Measurements from ENCODE around the gene ACVR2B.
"Not testable (repeated sequence)": the region's sequence is repeated elsewhere in the genome, so short reads cannot be mapped to it uniquely, and the experiment has no call there.

ACVR2B gene

DNA sequence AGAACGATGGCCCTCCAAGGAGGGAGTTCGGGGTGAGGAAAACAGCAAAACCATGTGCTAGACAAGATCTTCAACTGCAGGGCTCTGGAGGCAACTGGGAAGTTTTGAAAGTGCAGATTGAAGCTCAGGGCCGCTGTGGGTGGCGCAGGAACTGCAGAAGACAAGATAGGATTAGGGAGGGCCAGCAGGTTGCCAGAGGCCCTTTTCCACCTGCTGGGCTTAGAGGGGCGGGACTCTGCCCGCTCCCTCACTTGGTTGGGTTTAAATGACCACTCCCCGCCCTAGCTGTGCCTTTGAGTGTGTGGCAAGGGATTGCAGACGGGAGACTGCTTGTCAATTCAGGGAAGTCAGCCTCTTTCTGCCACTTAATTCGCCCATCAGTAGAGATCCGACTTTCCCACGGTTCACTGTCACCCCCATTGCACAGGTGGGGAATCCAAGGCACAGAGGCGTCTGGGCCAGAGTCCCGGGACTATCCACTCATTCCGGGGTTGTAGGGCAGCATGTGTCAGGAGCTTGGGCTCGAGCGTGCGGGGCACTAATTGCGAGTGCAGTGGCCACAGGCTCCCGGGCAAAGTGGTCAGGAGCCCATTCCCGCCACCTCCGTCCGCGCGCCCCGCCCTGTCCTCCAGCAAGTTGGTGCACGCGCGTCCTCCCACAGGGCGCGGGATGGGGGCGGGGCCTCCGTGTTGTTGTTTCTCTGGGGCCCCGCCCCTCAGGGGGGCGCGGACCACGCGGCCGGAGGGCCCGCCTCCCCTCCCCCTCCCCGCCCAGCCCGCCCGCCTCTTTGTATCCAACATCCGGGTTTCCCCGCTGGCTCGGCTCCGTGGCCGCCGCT is at the start of gene ACVR2B:
TSS of gene ACVR2B (plus strand) at position 816 of the 838 bp plus-strand sequence. CDS start 433 bp downstream, outside the sequence.
- peak; percentile 53 to 57 (median 56) for DNase-seq (ENCODE audit: low read depth in 3 of 3)

DNA sequence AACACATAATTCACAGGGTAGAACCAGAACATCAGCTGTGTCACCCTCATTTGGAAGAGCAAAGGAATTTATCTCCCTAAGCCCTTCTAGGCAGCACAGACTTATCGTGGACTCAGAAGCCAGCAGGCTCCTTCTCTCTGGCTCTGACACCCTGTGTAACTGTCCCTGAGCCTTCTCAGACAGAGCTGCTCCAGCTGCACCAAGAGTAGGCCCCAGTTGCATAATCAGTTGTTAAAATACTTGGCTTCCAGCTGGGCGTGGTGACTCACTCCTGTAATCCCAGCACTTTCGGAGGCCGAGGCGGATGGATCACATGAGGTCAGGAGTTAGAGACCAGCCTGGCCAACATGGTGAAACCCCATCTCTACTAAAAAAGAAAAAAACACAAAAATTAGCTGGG is 49.4 kb upstream of the ACVR2B start:
- no peak for DNase-seq (ENCODE audit: low read depth in 3 of 3)

DNA sequence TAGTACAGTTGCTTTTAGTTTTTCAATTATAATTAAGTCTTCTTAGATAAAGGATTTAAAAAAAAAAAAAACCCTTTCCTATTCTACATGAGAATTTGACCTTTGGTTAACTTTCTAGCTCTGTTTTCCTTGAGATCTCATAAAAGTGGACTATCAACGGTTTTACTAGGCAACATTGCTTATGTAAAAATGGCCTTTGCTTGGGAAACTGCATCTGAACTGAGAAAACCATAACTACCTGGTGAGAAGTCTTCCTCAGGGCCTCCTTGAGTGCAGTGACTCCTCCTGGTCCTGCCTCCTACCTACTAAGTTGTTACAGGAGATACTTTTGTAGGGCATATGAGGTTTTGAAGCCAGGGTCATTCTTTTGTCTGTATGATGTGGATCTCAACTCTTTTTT is 42.1 kb upstream of the ACVR2B start:
- no peak for DNase-seq (ENCODE audit: low read depth in 3 of 3)

DNA sequence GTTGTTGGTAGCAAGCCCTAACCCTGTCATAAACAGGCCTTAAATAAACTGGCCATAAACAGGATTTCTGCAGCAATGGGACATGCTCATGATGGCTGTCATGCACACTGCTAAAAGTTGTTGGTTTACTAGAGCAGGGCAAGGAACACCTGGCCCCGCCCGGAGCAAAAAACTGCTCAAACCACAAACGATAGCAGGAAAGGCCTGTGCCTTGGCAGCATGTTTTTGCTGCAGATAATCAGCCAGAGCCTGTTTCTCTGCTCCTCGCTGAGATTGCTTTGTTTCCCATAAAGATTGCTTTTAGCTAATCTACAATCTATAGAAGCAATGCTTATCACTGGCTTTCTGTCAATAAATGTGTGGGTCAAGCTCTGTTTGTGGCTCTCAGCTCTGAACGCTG is 32.9 kb upstream of the ACVR2B start:
- not testable (repeated sequence) for DNase-seq (ENCODE audit: low read depth in 3 of 3)

DNA sequence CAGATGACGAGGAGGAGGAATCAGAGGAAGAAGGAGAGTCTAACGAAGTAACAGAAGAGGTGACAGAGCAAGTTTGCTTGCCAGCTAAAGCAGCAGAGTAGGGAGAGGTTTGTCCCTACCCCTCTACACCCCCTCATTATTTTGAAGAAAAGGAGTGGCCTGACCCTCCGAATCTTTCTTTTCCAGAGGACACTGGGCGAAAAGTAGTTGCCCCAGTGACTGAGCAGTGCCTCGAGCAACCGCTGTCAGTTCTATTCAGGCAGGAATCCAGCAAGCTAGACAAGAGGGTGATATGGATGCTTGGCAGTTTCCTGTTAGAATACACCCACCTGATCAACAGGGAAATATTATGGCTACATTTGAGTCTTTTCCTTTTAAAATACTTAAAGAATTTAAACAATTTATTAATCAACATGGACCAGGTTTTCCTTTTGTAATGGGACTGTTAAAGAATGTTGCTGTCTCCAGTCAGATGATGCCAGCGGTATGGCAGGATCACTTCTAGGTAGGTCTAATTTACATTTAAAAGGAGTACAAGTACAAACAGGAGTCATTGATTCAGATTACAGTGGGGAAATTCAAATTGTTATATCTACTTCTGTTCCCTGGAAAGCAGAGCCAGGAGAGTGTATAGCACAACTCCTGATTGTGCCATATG is 31.9 kb upstream of the ACVR2B start:
- no peak for DNase-seq (ENCODE audit: low read depth in 3 of 3)

DNA sequence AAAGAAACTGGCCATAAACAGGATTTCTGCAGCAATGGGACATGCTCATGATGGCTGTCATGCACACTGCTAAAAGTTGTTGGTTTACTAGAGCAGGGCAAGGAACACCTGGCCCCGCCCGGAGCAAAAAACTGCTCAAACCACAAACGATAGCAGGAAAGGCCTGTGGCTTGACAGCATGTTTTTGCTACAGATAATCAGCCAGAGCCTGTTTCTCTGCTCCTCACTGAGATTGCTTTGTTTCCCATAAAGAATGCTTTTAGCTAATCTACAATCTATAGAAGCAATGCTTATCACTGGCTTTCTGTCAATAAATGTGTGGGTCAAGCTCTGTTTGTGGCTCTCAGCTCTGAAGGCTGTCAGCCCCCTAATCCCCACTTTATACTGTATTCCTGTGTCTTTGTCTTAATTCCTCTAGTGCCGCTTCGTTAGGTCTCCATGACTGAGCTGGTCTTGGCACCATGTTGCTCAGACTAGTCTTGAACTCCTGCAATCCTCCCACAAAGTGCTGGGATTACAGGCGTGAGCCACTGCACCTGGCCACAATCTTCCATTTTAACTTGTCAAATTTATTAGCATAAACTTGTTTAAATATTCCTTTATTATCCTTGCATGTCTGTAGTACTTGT is 26.8 kb upstream of the ACVR2B start:
- DNase-seq (ENCODE audit: low read depth in 3 of 3), result not testable (repeated sequence)

DNA sequence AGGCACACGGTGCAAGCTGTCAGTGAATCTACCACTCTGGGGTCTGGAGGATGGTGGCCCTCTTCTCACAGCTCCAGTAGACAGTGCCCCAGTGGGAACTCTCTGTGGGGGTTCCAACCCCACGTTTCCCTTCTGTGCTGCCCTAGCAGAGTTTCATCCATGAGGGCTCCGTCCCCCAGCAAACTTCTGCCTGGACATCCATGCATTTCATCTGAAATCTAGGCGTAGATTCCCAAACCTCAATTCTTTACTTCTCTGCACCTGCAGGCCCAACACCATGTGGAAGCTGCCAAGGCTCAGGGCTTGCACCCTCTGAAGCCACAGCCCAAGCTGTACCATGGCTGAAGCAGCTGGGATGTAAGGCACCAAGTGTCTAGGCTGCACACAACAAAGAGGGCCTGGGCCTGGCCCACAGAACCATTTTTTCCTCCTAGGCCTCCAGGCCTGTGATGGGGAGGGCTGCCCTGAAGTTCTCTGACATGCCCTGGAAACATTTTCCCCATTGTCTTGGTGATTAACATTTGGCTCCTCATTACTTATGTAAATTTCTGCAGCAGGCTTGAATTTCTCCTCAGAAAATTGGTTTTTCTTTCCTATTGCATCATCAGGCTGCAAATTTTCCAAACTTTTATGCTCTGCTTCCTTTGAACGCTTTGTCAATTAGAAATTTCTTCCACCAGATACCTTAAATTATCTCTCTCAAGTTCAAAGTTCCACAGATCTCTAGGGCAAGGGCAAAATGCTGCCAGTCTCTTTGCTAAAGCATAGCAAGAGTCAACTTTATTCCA is 20.6 kb upstream of the ACVR2B start:
- DNase-seq (ENCODE audit: low read depth in 3 of 3), result not testable (repeated sequence)

DNA sequence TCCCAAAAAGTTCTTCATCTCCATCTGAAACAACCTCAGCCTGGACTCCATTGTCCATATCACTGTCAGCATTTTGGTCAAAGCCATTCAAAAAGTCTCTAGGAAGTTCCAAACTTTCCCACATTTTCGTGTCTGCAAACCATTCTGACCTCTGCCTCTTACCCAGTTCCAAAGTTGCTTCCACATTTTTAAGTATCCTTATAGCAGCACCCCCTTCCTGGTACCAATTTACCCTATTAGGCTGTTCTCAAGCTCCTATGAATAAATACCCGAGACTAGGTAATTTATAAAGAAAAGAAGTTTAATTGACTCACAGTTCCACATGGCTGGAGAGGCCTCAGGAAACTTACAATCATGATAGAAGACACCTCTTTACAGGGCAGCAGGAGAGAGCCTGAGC is 20.0 kb upstream of the ACVR2B start:
- DNase-seq (ENCODE audit: low read depth in 3 of 3), result not testable (repeated sequence)

DNA sequence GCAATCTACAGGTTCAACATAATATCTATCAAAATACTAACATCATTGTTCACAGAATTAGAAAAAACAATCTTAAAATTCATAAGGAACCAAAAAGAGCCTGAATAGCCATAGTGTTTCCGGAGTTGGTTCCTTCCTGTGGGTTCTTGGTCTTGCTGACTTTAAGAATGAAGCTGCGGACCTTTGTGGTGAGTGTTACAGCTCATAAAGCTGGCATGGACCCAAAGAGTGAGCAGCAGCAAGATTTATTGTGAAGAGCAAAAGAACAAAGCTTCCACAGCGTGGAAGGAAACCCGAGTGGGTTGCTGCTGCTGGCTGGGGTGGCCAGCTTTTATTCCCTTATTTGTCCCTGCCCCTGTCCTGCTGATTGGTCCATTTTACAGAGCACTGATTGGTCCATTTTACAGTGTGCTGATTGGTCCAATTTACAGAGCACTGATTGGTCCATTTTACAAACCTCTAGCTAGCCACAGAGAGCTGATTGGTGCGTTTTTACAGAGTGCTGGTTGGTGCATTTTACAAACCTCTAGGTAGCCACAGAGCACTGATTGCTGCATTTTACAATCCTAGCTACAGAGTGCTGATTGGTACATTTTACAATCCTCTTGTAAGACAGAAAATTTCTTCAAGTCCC is 15.1 kb upstream of the ACVR2B start:
- DNase-seq (ENCODE audit: low read depth in 3 of 3), result not testable (repeated sequence)

DNA sequence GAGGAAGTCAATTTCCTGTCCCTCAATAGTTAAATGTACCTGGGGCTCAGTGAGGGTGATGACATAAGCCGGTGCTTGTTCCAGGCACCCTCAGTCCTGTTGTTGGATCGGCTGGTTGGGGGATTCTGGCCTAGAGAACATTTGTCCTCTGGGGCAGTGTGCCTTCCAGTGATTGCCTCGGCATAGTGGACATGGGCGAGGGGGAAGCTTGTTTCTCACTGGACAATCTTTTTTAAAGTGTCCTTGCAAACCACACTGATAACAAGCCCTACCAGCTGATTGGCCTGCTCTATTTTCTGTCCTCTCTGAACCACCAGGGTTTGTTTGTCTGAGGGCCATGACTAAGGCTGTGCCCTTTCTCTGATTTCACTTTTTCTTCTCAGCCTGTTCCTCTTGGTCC is 10.5 kb upstream of the ACVR2B start:
- not testable (repeated sequence) for DNase-seq (ENCODE audit: low read depth in 3 of 3)

DNA sequence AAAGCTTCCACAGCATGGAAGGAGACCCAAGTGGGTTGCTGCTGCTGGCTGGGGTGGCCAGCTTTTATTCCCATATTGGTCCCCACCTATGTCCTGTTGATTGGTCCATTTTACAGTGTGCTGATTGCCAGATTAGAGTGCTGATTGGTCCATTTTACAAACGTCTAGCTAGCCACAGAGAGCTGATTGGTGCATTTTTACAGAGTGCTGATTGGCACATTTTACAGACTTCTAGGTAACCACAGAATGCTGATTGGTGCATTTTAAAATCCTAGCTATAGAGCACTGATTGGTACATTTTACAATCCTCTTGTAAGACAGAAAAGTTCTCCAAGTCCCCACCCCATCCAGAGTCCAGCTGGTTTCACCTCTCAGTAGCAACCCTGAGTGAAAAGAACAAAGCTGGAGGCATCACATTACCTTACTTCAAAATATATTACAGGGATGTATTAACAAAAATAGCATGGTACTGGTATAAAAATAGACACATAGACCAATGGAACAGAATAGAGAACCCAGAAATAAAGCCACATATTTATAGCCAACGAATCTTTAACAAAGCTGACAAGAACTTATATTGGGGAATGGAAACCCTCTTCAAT is 7.5 kb upstream of the ACVR2B start:
- no peak for DNase-seq (ENCODE audit: low read depth in 3 of 3)

DNA sequence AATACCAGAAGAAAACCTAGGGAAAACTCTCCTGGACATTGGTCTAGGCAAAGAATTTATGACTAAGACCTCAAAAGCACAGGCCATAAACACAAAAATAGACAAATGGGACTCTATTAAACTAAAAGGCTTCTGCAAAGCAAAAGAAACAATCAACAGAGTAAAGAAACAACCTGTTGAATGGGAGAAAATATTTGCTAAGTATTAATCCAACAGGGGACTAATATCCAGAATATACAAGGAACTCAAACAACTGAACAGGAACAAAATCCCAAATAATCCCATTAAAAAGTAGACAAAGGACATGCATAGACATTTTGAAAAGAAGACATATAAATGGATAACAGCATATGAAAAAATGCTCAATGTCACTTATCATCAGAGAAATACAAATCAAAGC is 6.9 kb upstream of the ACVR2B start:
- no peak for DNase-seq (ENCODE audit: low read depth in 3 of 3)

DNA sequence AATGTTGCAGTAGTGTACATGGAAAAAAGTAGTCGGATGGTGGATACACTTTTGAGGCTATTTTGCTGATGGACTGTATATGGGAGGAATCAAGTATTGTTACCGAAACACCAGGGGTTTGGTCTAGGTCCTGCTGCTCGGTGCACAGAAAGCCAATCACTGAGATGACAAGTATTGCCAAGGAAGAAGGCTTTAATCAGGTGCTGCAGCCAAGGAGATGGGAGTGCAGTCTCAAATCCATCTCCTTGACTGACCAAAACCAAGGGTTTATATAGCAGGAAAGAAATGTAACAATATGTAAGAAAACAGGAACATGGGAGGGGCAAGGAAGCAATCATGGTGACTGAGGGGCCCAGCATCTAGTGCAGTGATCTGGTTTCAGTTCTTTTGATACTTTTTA is 2.8 kb upstream of the ACVR2B start:
- no peak for DNase-seq (ENCODE audit: low read depth in 3 of 3)

DNA sequence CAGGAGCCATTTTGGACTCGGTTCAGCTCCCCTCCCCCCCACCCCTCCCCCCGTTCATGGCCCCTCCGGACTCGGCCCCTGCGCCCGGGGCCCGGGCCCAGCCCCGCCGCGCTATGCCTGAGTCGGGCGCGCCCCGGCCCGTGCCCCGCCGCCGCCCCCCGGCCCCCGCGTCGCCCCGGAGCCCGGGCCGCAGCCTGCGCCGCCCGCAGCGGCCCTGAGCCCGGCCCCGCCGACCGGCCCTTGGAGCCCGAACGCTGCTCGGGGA is 155 bp downstream of the ACVR2B start:
- DNase-seq (ENCODE audit: low read depth in 3 of 3), result no peak

DNA sequence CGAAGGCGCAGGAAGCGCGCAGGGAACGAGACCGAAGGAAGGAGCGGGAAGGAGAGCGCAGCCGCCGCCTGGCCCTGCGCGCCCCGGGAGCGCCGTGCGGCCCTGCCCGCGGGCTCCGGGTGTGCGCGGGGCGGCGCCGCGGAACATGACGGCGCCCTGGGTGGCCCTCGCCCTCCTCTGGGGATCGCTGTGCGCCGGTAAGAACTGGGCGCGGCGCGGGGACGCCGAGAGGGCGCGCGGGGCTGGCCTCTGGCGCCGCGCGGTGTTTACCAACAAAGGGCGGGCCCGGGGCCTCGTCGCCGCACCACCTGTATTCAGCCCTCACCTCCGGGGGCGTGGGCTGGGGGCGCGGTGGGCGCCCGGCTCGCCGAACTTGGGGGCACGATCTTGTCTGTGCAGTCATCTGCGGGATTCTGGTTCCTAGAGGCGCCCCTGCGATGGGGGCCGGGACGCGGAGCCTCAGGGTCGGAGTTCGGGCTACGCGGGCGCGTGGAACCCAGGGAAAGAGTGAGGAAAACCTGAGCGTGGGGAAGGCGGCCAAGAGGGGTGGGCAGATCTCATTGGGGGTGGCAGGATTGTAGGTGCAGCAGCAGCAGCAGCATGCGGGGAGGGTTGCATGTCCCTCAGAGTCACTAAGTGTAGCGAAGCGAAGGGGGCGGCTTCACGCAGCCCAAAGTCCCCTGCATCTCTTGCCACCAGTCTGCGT is 641 bp downstream of the ACVR2B start:
- DNase-seq (ENCODE audit: low read depth in 3 of 3), result peak in 1 of 3 experiments; percentile 18

DNA sequence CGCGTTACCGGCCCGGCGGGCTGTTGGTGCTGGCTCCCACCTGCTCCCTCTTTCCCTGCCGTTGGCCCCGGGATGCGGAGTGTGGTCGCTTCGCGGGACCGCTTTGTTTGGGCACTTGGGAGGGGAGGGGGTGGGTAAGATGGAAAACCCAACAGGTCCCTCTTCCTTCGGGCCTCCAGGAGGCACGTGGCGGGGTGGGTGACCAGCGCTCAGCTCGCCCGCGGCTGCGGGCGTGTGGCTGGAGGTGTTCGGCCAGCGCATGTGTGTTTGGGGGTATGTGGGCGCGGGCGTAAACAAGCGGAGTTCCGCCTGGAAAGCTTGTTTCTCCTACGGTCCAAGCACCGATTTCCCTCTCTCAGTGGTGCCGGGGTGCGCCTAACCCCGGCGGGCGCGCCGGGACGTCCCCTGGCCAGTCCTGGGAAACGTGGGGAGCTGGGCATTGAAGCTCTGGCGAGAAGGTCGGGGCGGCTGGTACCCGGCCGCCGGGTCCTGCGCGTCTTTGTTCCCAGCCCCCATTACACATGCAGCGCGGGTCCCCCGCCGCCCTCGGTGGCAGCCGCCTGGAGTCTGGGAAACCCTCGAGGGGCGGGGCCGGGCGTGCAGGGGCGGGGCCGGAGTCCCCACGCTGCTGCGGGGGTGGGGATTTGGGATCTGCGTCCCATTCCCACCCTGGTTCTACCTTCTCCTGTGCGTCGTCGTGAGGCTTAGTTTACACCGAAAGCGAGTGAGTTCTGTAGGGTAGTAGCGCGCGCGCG is 1.4 kb downstream of the ACVR2B start:
- peak in 1 of 3 experiments; percentile 20 for DNase-seq (ENCODE audit: low read depth in 3 of 3)

DNA sequence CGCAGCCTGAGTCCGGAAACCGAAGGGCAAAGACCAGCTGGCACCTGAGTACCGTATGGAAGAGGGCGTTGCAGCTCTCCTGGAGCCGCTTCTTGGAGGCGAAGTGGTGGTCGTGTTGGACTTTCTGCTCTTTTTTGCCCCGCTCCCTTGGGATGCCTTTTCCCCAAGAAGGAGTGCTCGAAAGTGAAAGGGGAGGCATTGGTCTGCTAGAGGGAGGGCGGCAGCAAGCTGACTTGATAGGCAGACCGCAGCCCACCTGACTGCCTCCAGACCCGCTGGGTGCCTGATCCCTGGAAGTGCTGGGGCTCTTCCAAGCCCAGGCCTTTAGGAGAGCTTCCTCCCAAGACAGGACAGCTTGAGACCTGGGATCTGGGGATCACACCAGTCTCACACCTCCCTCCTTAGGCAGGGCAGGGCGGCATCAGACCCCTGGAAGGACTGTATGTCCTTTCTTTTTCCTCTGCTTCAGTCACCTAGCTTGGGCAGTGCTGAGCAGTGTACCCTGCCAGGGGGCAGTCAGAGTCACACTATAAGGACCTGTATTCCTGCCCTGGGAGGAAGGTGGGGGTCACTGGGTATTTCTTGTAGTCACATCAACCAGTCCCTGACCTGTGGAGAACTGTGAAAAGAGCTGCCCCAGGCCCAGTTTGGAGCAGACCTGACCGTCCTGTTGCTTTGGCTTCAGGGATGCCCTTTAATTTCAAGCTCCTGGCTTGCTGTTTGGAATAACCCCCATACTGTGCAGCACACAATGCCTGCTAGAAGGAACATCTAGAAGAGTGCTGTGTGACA is 2.1 kb downstream of the ACVR2B start:
- no peak for DNase-seq (ENCODE audit: low read depth in 3 of 3)

DNA sequence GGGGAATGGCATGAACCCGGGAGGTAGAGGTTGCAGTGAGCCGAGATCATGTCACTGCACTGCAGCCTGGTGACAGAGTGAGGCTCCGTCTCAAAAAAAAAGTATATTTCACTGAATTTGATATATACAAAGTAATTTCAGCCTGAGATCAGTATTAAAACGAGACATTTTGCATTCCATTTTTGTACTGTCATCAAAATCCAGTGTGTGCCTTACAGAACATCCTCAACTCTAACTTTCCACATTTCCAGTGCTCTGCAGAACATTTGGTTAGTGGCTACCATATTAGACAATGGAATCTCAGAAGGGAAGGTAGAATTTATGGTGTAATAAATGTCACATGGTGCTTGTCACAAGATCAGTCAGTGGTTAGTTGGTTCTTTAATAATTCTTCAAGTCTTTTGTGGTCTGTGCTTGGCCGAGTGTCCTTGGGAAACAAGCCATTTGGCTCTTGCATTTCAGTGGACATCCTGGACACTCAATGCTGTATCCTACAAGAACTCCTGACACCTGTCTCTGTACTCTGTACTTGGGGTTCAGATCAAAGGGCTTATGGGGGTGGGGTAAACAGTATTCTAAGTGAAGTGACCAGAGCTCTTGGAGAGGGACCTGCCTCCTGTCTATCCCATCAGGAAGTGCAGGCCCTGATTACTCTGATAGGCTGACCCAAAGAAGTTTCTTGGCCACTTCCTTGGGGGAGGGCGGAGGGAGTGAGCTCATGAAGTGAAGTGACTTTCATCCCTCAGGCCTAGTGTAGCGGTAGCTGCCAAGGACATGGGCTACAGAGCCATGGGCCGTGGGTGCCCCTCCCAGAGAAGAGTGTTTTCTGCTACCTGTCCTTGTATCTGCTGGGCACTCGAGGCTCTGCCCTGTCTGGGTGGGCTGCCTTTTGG is 3.7 kb downstream of the ACVR2B start:
- DNase-seq (ENCODE audit: low read depth in 3 of 3), result no peak
